Right lobe of liver (tissue), 6 donors: ENCODE data around the gene NKX3-2. TPM values are rescaled to one million over a fixed set of nuclear protein-coding genes. Genes with fewer than 3 reads are reported as not detected.

Experiments
- ATAC-seq, 4 donors: fragments of 200-7000 bp; cut with Tn5 transposase; one replicate each; pipeline ENCODE4 v1.9.1; 2020; ENCODE audit warnings: mild to moderate bottlenecking in 4 of 4, moderate library complexity in 4 of 4
- DNase-seq, 3 donors: peaks; one replicate each; pipeline ENCODE4 v3.0.0-alpha.2; 2020
- H3K27ac ChIP-seq, 3 donors: fragments of 200-600 bp; one replicate each; pipeline ENCODE4 v1.8.0; 2022
- H3K27me3 ChIP-seq, 2 donors: fragments of 200-600 bp; one replicate each; pipeline ENCODE4 v1.8.0; 2022
- H3K36me3 ChIP-seq, 4 donors: fragments of 200-600 bp; sonication (generic) in 1 of 4; one replicate each; pipeline versions ENCODE4 v1.5.1 to v1.8.0; 2017 to 2022; ENCODE audit warnings: control low read depth in 1 of 4
- H3K4me1 ChIP-seq, 4 donors: fragments of 200-600 bp; sonication (generic) in 1 of 4; one replicate each; pipeline versions ENCODE4 v1.5.1 to v1.8.0; 2017 to 2022; ENCODE audit warnings: control low read depth in 1 of 4
- H3K4me3 ChIP-seq, 3 donors: fragments of 200-600 bp; one replicate each; pipeline ENCODE4 v1.8.0; 2022
- H3K9me3 ChIP-seq, 4 donors: fragments of 200-600 bp; sonication (generic) in 1 of 4; one replicate each; pipeline versions ENCODE4 v1.5.1 to v1.8.0; 2017 to 2022; ENCODE audit warnings: control low read depth in 1 of 4
- CTCF ChIP-seq, 4 donors: fragments of 200-600 bp in 3 of 4; fragments of 450-650 bp in 1 of 4; IDR thresholded peaks; one replicate each; pipeline versions ENCODE4 v1.5.1 to v1.8.0; 2016 to 2022; ENCODE audit warnings: antibody characterized with exemption in 4 of 4, mild to moderate bottlenecking in 2 of 4
- POLR2A ChIP-seq: fragments of 450-650 bp; IDR thresholded peaks from one replicate; pipeline ENCODE4 v1.6.1; 2017; ENCODE audit warnings: antibody characterized with exemption, mild to moderate bottlenecking
- WGBS: methylation state at CpG from one replicate; pipeline ENCODE4 v1.1.6; 2018; ENCODE audit warnings: low coverage, low lambda C conversion rate; ENCODE audit not compliant: insufficient coverage; ENCODE audit errors: missing lambda C conversion rate; 5-methylcytosine and 5-hydroxymethylcytosine counted together
- intact Hi-C, 2 donors: fragments of 100-400 bp; cut with DNase I; formaldehyde crosslinking; loops; one replicate each; pipeline versions ENCODE4 v1.11.2 to v1.14.1; 2022
- total RNA-seq, 6 experiments: library from RNA; depleted of rRNA in 2 of 6; stranded (reverse); fragments of >200 nt in 2 of 6; fragmentation: NEBNext Ultra II Directional in 3 of 6; extraction: Animal tissue kit (Norgen Biotek cat#: 25700) in 3 of 6; gene quantifications; one replicate each; pipeline versions ENCODE4 v1.1.0 to v1.2.4, GENCODE V29; 2016 to 2023
- donor health status: DM: no; HTN: yes; CAD: no.
- donor health status: DM: no; HTN: no; CAD: no.
- donor health status: DM: no; HTN: no; CAD: no.
- donor health status: DM: no; HTN: yes; CAD: no.
- donor health status: DM: no; HTN: yes; CAD: no.

NKX3-2 gene
- total RNA-seq, 6 experiments from 2014 or later: not detected

GRCh38 chr4:13538427-13538973 is 5.8 kb downstream of the NKX3-2 start:
- Histone ChIP-seq H3K27me3 (peaks cover 27 to 59% of the 10 kb centered on the region in 2 donors), H3K4me1 (peaks cover 0 to 18% (median 2%) of the 10 kb centered on the region in 4 donors), H3K9me3 (no peaks in the 10 kb centered on the region), H3K36me3 (no peaks in the 10 kb centered on the region), H3K27ac (no peak overlapping the region), H3K4me3 (no peak overlapping the region)
- ATAC-seq: no peak
- DNase-seq: no peak
- intact Hi-C loops: loop anchor here in 1 of 2 donors (10.0 kb wide), 1 partner anchor 794 kb away; no protein-coding TSS in a partner anchor
- TF ChIP-seq POLR2A: no peak
- no peak for TF ChIP-seq CTCF (IDR thresholded peaks at IDR 0.05)
- WGBS: 22% methylated on average over 16 of the region's 16 CpGs

GRCh38 chr4:13537832-13538177 is 6.5 kb downstream of the NKX3-2 start:
- peaks cover 27 to 60% of the 10 kb centered on the region in 2 donors for H3K27me3 ChIP-seq
- 8% methylated on average over 3 of the region's 10 CpGs for WGBS
- H3K4me3 ChIP-seq: no peak overlapping the region
- no peaks in the 10 kb centered on the region for H3K36me3 ChIP-seq
- ATAC-seq (no peak), DNase-seq (no peak)
- no peak for TF ChIP-seq POLR2A
- no peak for TF ChIP-seq CTCF (IDR thresholded peaks at IDR 0.05)
- H3K9me3 ChIP-seq: no peaks in the 10 kb centered on the region
- intact Hi-C loops: loop anchor here in 1 of 2 donors (10.0 kb wide), 1 partner anchor 793 kb away; no protein-coding TSS in a partner anchor
- H3K4me1 ChIP-seq: peaks cover 0 to 18% (median 2%) of the 10 kb centered on the region in 4 donors
- H3K27ac ChIP-seq: no peak overlapping the region

- Histone ChIP-seq H3K36me3 (no peaks in the 10 kb centered on the region), H3K27me3 (peaks cover 27 to 60% of the 10 kb centered on the region in 2 donors), H3K27ac (no peak overlapping the region), H3K9me3 (no peaks in the 10 kb centered on the region), H3K4me3 (no peak overlapping the region), H3K4me1 (peaks cover 0 to 16% (median 2%) of the 10 kb centered on the region in 4 donors)
- ATAC-seq (no peak), DNase-seq (no peak)
- TF ChIP-seq POLR2A (no peak), CTCF (IDR thresholded peaks at IDR 0.05) (no peak)
- 3% methylated on average over 29 of the region's 34 CpGs for WGBS
- intact Hi-C loops: loop anchor here in 1 of 2 donors (10.0 kb wide), 1 partner anchor 792 kb away; no protein-coding TSS in a partner anchor
Measured at GRCh38 chr4:13537011-13537831, 7.1 kb downstream of the NKX3-2 start.

GRCh38 chr4:13536607-13537006 is 7.7 kb downstream of the NKX3-2 start:
- peaks cover 0 to 10% (median 2%) of the 10 kb centered on the region in 4 donors for H3K4me1 ChIP-seq
- peaks cover 24 to 55% of the 10 kb centered on the region in 2 donors for H3K27me3 ChIP-seq
- DNase-seq: no peak
- TF ChIP-seq CTCF (IDR thresholded peaks at IDR 0.05): no peak
- TF ChIP-seq POLR2A: no peak
- H3K27ac ChIP-seq: no peak overlapping the region
- H3K36me3 ChIP-seq: no peaks in the 10 kb centered on the region
- intact Hi-C loops: loop anchor here in 1 of 2 donors (10.0 kb wide), 1 partner anchor 792 kb away; no protein-coding TSS in a partner anchor
- WGBS: 18% methylated on average over 6 of the region's 6 CpGs
- no peaks in the 10 kb centered on the region for H3K9me3 ChIP-seq
- H3K4me3 ChIP-seq: no peak overlapping the region
- ATAC-seq: no peak
